Sigmoid colon (tissue), 4 donors: ENCODE results near the gene RAB23.

Source experiments
- CTCF ChIP-seq, 4 experiments: fragments of 450-650 bp in 3 of 4; fragments of 200-600 bp in 1 of 4; IDR thresholded peaks; one replicate each; pipeline ENCODE4 v1.5.1; 2016 to 2019; ENCODE audit warnings: antibody characterized with exemption in 4 of 4, mild to moderate bottlenecking in 3 of 4, moderate library complexity in 2 of 4
- EP300 ChIP-seq, 4 donors: sonication (generic); formaldehyde crosslinking; IDR thresholded peaks; one replicate each; pipeline ENCODE4 v1.6.1; 2017; ENCODE audit warnings: antibody characterized with exemption in 4 of 4
- POLR2A ChIP-seq, 2 donors: fragments of 450-650 bp; IDR thresholded peaks; one replicate each; pipeline ENCODE4 v1.6.1; 2016; ENCODE audit warnings: antibody characterized with exemption in 2 of 2, mild to moderate bottlenecking in 2 of 2, moderate library complexity in 2 of 2

- TF ChIP-seq POLR2A (IDR thresholded peaks at IDR 0.05) (no peak), CTCF (IDR thresholded peaks at IDR 0.05) (no peak), EP300 (IDR thresholded peaks at IDR 0.05) (no peak)
Measured at GRCh38 chr6:57207141-57207540, 15.0 kb downstream of the RAB23 start.
